Skeletal muscle tissue (tissue), 4 donors: ENCODE results near the gene SCYGR3. TPM values are rescaled to one million over a fixed set of nuclear protein-coding genes. Genes with fewer than 3 reads are reported as not detected.

Experiments used
- H3K27ac ChIP-seq: one replicate; pipeline ENCODE4 v1.7.0; 2013; ENCODE audit warnings: mild to moderate bottlenecking, low read depth, low read length, inconsistent platforms
- H3K27me3 ChIP-seq, 3 donors: one replicate each; pipeline ENCODE4 v1.7.0; 2013; ENCODE audit warnings: low read length in 3 of 3; ENCODE audit not compliant: control insufficient read depth in 3 of 3, insufficient read depth in 3 of 3
- H3K36me3 ChIP-seq, 3 donors: one replicate each; pipeline ENCODE4 v1.7.0; 2013; ENCODE audit warnings: low read length in 3 of 3; ENCODE audit not compliant: control insufficient read depth in 3 of 3, insufficient read depth in 3 of 3
- H3K4me1 ChIP-seq, 3 donors: one replicate each; pipeline ENCODE4 v1.7.0; 2013; ENCODE audit warnings: low read length in 3 of 3, mild to moderate bottlenecking in 3 of 3; ENCODE audit not compliant: control insufficient read depth in 3 of 3, insufficient read depth in 3 of 3
- H3K4me3 ChIP-seq, 3 donors: one replicate each; pipeline ENCODE4 v1.7.0; 2013; ENCODE audit warnings: low read length in 3 of 3
- H3K9ac ChIP-seq, 3 donors: one replicate each; pipeline ENCODE4 v1.7.0; 2013; ENCODE audit warnings: low read length in 3 of 3, mild to moderate bottlenecking in 3 of 3, moderate library complexity in 2 of 3, low read depth in 1 of 3
- H3K9me3 ChIP-seq, 3 donors: one replicate each; pipeline ENCODE4 v1.7.0; 2013; ENCODE audit warnings: low read length in 3 of 3; ENCODE audit not compliant: control insufficient read depth in 3 of 3
- total RNA-seq: library from RNA; depleted of rRNA; stranded (reverse); fragments of >200 nt; gene quantifications from one replicate; pipeline ENCODE4 v1.2.3, GENCODE V29; 2014
- donor health status: Osteomylitis.

Gene SCYGR3
- total RNA-seq, 1 donor from 2014 or later: not detected

DNA sequence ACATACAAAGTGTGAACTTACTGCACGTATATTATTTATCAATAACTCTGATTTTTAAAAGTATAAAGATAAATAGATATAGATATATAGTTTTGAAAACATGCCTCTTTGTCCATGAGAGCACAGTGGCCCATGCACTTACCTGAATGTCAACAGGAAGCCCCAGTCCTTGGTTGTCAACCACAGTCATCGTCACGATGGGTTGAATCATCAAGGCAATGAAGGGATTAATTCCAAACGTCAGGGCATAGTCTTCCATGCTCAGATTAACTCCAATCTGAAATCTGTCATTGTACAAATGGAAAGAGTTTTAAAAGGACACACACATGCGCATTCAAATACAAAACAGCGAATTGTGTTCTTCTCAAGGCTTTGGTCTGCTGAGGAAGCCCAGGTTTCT is 18.2 kb upstream of the SCYGR3 start:
- no peak overlapping the region for H3K9ac ChIP-seq
- no peaks in the 10 kb centered on the region for H3K36me3 ChIP-seq
- H3K4me3 ChIP-seq: no peak overlapping the region
- H3K4me1 ChIP-seq: no peaks in the 10 kb centered on the region
- H3K9me3 ChIP-seq: no peaks in the 10 kb centered on the region
- no peak overlapping the region for H3K27ac ChIP-seq
- peaks cover 0 to 3% (median 0%) of the 10 kb centered on the region in 3 donors for H3K27me3 ChIP-seq

DNA sequence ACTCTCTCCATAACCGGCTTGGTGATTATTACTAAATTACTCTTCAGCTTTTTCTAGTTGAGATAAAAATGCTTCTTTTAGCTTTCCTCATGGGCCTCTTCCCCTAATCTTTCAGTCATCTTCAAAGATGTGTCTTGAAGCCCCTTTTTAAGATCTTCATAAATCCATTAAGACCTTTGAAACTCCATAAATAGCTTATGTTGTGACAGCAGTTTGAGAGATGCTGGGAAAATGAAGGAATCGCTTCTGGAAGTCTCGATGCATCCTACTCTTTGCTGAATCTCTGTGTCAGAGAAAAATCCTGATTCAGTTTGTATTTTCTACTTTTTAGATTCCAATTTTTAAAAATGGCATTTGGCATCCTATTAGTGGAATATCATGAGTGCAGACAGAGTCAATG is 15.7 kb upstream of the SCYGR3 start:
- H3K4me1 ChIP-seq: no peaks in the 10 kb centered on the region

DNA sequence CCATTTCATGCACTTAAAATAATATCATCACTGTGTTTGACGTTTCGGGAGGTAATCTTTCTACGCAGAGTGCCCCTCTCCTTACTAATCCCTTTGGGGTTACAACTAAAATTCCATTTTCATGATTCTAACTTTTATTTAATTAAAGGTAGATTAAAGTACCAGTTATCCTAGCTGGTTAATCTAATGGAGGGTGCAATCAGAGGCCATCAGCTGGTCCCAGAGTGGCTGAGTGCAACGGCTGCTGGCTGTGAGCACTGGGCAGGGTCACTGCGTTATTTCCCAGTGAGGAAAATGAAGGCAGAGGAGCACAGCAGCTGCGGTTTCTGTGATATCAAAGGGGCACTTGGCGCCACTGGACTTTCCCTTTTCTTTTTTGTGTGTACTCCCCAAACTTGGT is 14.8 kb upstream of the SCYGR3 start:
- no peak overlapping the region for H3K27ac ChIP-seq
- peaks cover 0 to 3% (median 0%) of the 10 kb centered on the region in 3 donors for H3K27me3 ChIP-seq
- H3K4me1 ChIP-seq: no peaks in the 10 kb centered on the region
- no peak overlapping the region for H3K4me3 ChIP-seq
- no peaks in the 10 kb centered on the region for H3K36me3 ChIP-seq
- H3K9me3 ChIP-seq: no peaks in the 10 kb centered on the region
- H3K9ac ChIP-seq: no peak overlapping the region

More for the DNA sequence above, 15.7 kb upstream of the SCYGR3 start:
- H3K27me3 ChIP-seq: peaks cover 0 to 3% (median 0%) of the 10 kb centered on the region in 3 donors
- H3K36me3 ChIP-seq: no peaks in the 10 kb centered on the region
- H3K27ac ChIP-seq: no peak overlapping the region
- no peak overlapping the region for H3K4me3 ChIP-seq
- H3K9ac ChIP-seq: no peak overlapping the region
- H3K9me3 ChIP-seq: no peaks in the 10 kb centered on the region

DNA sequence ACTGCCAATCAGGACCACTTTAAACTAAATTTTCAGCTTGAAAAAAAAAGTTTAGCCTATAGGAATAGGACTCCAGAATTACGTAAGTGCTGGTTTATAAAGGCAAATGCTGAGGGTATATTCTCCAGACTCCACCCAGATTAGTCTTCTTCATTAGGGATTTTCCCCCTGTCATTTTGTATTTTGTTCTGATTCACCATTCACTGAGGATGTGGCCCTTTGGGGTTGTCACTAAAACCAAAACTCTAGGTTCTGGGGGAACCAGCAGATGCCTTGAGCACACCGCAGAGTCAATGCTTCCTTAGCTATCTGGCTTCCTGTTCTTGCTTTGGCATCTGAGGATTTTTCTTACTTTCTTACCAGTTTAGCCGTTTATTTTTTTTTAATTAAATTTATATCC is 13.1 kb upstream of the SCYGR3 start:
- H3K4me1 ChIP-seq: no peaks in the 10 kb centered on the region
- H3K27me3 ChIP-seq: peaks cover 0 to 3% (median 0%) of the 10 kb centered on the region in 3 donors
- no peak overlapping the region for H3K4me3 ChIP-seq
- no peaks in the 10 kb centered on the region for H3K9me3 ChIP-seq
- H3K36me3 ChIP-seq: no peaks in the 10 kb centered on the region
- H3K9ac ChIP-seq: no peak overlapping the region
- H3K27ac ChIP-seq: no peak overlapping the region

DNA sequence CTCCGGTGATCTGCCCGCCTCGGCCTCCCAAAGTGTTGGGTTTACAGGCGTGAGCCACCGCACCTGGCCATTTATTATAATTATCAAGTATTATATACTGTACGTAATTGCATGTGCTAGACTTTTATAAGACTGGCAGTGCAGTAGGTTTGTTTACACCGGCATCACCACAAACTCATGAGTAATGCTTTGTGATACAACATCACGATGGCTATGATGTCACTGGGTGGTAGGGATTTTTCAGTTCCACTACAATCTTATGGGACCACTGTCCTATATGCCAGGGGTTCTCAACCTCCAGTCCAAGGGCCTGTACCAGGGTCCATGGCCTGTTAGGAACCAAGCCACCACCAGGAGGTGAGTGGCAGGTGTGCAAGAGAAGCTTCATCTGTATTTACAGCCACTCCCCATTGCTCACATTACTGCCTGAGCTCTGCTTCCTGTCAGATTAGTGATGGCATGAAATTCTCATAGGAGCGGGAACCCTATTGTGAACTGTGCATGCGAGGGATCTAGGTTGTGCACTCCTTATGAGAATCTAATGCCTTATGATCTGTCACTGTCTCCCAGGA is 12.0 kb upstream of the SCYGR3 start:
- Histone ChIP-seq H3K27me3 (peaks cover 0 to 3% (median 0%) of the 10 kb centered on the region in 3 donors), H3K9ac (no peak overlapping the region), H3K36me3 (no peaks in the 10 kb centered on the region), H3K4me1 (no peaks in the 10 kb centered on the region), H3K9me3 (peaks cover 0 to 2% (median 0%) of the 10 kb centered on the region in 3 donors), H3K27ac (no peak overlapping the region), H3K4me3 (no peak overlapping the region)

DNA sequence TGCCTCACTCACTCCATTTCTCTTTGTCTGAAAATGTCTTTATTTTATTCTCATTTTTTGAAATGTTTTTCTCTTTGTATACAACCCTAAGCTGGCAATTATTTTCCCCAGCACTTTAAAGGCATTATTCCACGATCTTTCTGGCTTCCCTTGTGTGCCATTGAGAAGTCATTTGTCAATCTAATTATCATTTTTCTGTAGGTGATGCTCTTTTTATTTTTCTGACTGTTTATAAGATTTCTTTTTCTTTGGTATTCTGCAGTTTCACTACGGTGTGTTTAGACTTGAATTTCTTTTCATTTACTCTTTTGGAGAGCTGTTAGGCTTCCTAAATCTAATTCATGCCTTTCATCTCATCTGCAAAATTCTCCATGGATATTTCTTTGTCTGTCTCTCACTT is 10.8 kb upstream of the SCYGR3 start:
- no peak overlapping the region for H3K4me3 ChIP-seq
- H3K9ac ChIP-seq: no peak overlapping the region
- no peaks in the 10 kb centered on the region for H3K4me1 ChIP-seq
- peaks cover 0 to 3% (median 0%) of the 10 kb centered on the region in 3 donors for H3K27me3 ChIP-seq
- peaks cover 0 to 4% (median 0%) of the 10 kb centered on the region in 3 donors for H3K9me3 ChIP-seq
- H3K27ac ChIP-seq: no peak overlapping the region
- no peaks in the 10 kb centered on the region for H3K36me3 ChIP-seq

DNA sequence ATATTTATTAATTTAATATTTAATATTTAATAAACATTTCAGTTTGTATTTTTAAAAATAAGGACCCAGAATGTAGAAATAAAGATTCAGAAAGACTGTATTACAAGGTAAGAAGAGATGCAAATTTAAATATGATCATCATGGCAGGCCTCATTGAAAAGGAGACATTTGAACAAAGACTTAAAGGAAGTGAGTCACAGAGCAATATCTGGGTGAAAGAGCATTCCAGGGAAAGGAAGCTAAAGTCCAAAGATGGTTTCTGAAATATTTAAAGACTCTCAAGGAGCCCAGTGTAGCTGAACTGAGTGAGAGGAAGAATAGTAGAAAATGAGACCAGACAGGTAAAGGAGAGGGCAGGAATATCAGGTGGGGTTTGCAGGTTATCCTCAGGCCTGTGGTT is 8.6 kb upstream of the SCYGR3 start:
- H3K36me3 ChIP-seq: no peaks in the 10 kb centered on the region
- H3K27me3 ChIP-seq: peaks cover 0 to under 1% (median 0%) of the 10 kb centered on the region in 3 donors
- peaks cover 0 to 4% (median 0%) of the 10 kb centered on the region in 3 donors for H3K9me3 ChIP-seq
- H3K27ac ChIP-seq: no peak overlapping the region
- no peak overlapping the region for H3K4me3 ChIP-seq
- H3K4me1 ChIP-seq: no peaks in the 10 kb centered on the region
- no peak overlapping the region for H3K9ac ChIP-seq

DNA sequence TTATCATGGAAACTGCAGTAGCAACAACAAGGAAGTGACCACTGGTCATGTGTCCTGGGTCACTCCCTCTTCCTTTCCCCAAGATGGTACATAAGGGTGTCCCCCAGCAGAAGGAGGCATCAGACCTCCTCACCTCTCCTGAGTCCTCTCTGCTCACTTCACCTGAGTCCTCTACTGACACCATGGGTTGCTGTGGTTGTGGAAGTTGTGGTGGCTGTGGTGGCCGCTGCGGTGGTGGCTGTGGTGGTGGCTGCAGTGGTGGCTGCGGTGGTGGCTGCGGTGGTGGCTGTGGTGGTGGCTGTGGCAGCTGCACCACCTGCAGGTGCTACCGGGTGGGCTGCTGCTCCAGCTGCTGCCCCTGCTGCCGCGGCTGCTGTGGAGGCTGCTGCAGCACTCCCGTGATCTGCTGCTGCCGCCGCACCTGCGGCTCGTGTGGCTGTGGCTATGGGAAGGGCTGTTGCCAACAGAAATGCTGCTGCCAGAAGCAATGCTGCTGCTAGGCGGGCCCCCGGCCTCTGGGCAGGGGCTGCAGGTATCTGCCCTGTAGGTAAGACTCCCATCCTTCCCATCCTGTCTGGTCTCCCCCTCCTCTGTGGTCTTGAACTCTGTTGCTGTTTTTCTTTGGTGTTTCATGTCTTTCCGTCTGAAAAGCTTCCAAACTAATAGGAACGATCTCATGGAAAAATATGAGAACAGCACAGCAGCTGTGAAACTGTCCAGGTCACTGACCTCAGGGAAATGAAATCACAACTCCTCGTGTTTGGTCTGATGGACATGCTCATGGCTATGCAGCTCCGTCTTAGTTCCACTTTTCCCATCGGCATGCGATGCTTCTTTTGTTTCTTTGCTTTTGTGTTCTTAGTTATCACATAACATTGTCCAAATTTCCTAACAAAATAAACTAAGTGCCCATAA is 2.9 kb upstream of the SCYGR3 start, which contains the start of gene SCYGR4:
TSS of gene SCYGR4 (plus strand) at position 183 of the 915 bp plus-strand sequence. CDS start at position 183, 0 bp downstream.
- H3K27me3 ChIP-seq: peaks cover 2 to 7% (median 5%) of the 10 kb centered on the region in 3 donors
- peaks cover 0 to 4% (median 0%) of the 10 kb centered on the region in 3 donors for H3K9me3 ChIP-seq
- H3K27ac ChIP-seq: no peak within 1 kb of the TSS
- peaks cover 0 to 3% (median 2%) of the 10 kb centered on the region in 3 donors for H3K4me1 ChIP-seq
- no peak within 1 kb of the TSS for H3K9ac ChIP-seq
- H3K4me3 ChIP-seq: no peak within 1 kb of the TSS
- H3K36me3 ChIP-seq: no peaks in the 10 kb centered on the region

DNA sequence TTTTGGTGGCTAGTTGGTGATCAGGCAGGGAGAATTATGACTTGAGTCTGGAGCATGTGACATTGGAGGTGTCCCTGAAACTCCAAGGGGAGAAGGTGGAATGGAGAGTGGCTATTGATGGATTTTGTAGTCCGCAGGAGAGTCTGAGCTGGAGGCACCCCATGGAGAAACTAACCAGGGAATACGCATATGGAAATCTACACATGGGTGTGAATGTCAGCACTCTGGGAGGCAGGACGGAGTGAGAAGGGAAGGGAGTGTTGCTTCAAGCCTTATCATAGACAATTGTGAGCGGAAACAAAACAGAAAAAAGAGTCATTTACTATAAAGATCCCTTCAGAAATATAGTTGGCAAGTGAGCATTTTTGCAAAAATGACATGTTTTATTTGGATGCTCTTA is 2.0 kb upstream of the SCYGR3 start:
- H3K9ac ChIP-seq: no peak overlapping the region
- H3K27ac ChIP-seq: no peak overlapping the region
- H3K4me1 ChIP-seq: peaks cover 0 to 3% (median 2%) of the 10 kb centered on the region in 3 donors
- H3K27me3 ChIP-seq: peaks cover 2 to 7% (median 5%) of the 10 kb centered on the region in 3 donors
- peaks cover 0 to 2% (median 0%) of the 10 kb centered on the region in 3 donors for H3K9me3 ChIP-seq
- H3K36me3 ChIP-seq: no peaks in the 10 kb centered on the region
- H3K4me3 ChIP-seq: no peak overlapping the region

DNA sequence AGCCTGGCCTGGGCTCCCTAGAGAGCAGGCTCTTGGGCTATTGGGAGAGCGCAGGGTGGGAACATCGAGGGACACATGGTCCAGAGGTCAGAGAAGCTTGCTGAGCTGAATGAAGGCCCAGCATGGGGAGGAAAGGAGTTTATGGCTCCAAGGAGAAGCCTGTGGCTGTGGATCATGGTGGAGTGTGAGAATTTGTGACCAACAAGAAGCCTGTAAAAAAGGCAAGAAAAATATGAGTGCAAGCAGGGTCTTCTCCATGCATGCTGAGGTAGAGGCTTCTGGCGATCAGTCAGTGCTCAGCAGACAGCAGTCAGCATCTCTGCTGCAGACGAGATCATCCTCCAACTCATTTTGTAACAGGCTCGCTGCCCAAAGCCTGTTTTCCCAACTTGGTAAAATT is 1.3 kb upstream of the SCYGR3 start:
- H3K27ac ChIP-seq: no peak overlapping the region
- peaks cover 0 to 3% (median 2%) of the 10 kb centered on the region in 3 donors for H3K4me1 ChIP-seq
- no peaks in the 10 kb centered on the region for H3K9me3 ChIP-seq
- peaks cover 2 to 7% (median 5%) of the 10 kb centered on the region in 3 donors for H3K27me3 ChIP-seq
- H3K4me3 ChIP-seq: no peak overlapping the region
- no peaks in the 10 kb centered on the region for H3K36me3 ChIP-seq
- no peak overlapping the region for H3K9ac ChIP-seq
